Fibroblast of villous mesenchyme (primary cell): Measurements from ENCODE around the gene PRKACA. TPM values are rescaled to one million over a fixed set of nuclear protein-coding genes. Genes with fewer than 3 reads are reported as not detected.

Experiments
- DNase-seq: peaks from one replicate; pipeline ENCODE4 v3.0.0-alpha.2; 2010; ENCODE audit warnings: low read depth
- H3K4me3 ChIP-seq: 2 replicates; pipeline ENCODE4 v1.5.1; 2011; ENCODE audit warnings: low read depth, mild to moderate bottlenecking, low read length
- CTCF ChIP-seq: IDR thresholded peaks from 2 replicates; pipeline ENCODE4 v1.5.1; 2012; ENCODE audit warnings: low read depth, mild to moderate bottlenecking, low read length; ENCODE audit not compliant: insufficient read depth
- total RNA-seq: library from RNA; depleted of rRNA; stranded (reverse); fragments of >200 nt; gene quantifications from 2 replicates; pipeline ENCODE4 v1.2.3, GENCODE V29; 2012

PRKACA gene
- total RNA-seq, 1 donor = 50.1 TPM

- no peak for TF ChIP-seq CTCF
- peak overlapping the region; percentile 91 for H3K4me3 ChIP-seq
- no peak for DNase-seq
Observed at GRCh38 chr19:14116918-14117578, 514 bp downstream of the PRKACA start.

- DNase-seq = no peak
- no peak for TF ChIP-seq CTCF
- peak overlapping the region; percentile 91 for H3K4me3 ChIP-seq
Observed at GRCh38 chr19:14116525-14116917, 1.0 kb downstream of the PRKACA start.

- H3K4me3 ChIP-seq = peak overlapping the region; percentile 12
- TF ChIP-seq CTCF = no peak
- no peak for DNase-seq
Observed at GRCh38 chr19:14115756-14116155, 1.8 kb downstream of the PRKACA start.

GRCh38 chr19:14114854-14115253 is 2.7 kb downstream of the PRKACA start:
- DNase-seq = no peak
- H3K4me3 ChIP-seq = no peak overlapping the region
- peak; percentile 49 for TF ChIP-seq CTCF

GRCh38 chr19:14114439-14114838 is 3.1 kb downstream of the PRKACA start:
- no peak for DNase-seq
- H3K4me3 ChIP-seq = no peak overlapping the region
- TF ChIP-seq CTCF = no peak

GRCh38 chr19:14113762-14114414 is 3.7 kb downstream of the PRKACA start:
- peak; percentile 19 for TF ChIP-seq CTCF
- DNase-seq = no peak
- no peak overlapping the region for H3K4me3 ChIP-seq

GRCh38 chr19:14112809-14113385 is 4.7 kb downstream of the PRKACA start:
- H3K4me3 ChIP-seq = no peak overlapping the region
- TF ChIP-seq CTCF = no peak
- peak; percentile 27 for DNase-seq
